ENCODE measurements around the gene CHPF. TPM values are rescaled to one million over a fixed set of nuclear protein-coding genes. Genes with fewer than 3 reads are reported as not detected.

The CHPF gene
- total and polyA plus RNA-seq, 2 donors (not counting 3 experiments of a cell fraction or from before 2014, with no cell fraction given): 0.24 to 0.32 TPM

DNA sequence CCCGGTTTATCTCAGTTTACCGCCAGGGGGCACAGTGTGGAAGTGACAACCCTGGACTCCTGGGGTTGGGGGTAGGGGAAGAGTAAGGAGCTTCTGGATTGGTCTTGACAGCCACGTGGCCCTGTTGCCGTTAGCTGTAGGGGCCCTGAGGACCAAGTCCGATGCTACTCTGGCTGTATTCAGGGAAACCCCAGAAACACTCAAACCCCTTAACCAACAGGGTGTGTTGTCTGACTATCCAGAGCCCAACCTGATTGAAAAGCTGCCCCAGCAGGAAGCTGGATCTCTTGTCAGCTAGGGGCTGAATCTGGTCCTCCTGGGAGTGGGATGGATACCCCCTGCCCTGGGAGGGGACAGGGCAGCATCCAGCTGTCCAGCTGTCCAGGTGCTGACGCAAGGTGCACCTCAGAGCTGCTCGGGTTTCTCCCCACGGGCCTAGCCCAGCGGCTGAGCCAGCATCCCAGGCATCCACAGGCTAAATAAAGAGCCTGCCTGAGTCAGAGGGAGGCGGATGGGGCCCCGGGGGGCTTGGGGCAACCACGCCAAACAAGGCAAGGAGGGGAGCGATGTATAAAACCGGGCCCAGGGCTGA is 48.0 kb downstream of the CHPF start:
- intact Hi-C loops (cut with micrococcal nuclease): loop anchor here (1.0 to 2.0 kb wide), 2 partner anchors 13 to 35 kb away; no protein-coding TSS in a partner anchor
- peak; percentile 76 for FAIRE-seq

More for the DNA sequence above, 48.0 kb downstream of the CHPF start:
- Histone ChIP-seq H3K9me1 (replicated peaks; ENCODE audit: control insufficient read depth, extremely low read depth, insufficient read depth, low read length) (no peaks in the 10 kb centered on the region), H3K9ac (replicated peaks; ENCODE audit: extremely low read depth, insufficient read depth, low read length) (no peak overlapping the region), H3K4me2 (ENCODE audit: insufficient read depth, low read length) (no peak overlapping the region), H3K4me3 (replicated peaks in 1 of 3; ENCODE audit: insufficient read depth in 1 of 3, low read depth in 1 of 3, low read length in 3 of 3) (no peak overlapping the region), H3K79me2 (ENCODE audit: control insufficient read depth, insufficient read depth, low read length) (no peaks in the 10 kb centered on the region), H3K36me3 (ENCODE audit: control insufficient read depth in 2 of 2, extremely low read depth in 1 of 2, insufficient read depth in 2 of 2, low read length in 2 of 2) (no peaks in the 10 kb centered on the region), H3K27me3 (ENCODE audit: control insufficient read depth in 2 of 2, insufficient read depth in 2 of 2, low read length in 2 of 2) (peaks cover 33 to 36% of the 10 kb centered on the region in 2 experiments), H3K4me1 (ENCODE audit: control insufficient read depth, extremely low read depth, insufficient read depth, low read length) (peaks cover 12% of the 10 kb centered on the region), H4K20me1 (replicated peaks; ENCODE audit: control insufficient read depth, extremely low read depth, insufficient read depth, low read length) (no peaks in the 10 kb centered on the region), H2AFZ (ENCODE audit: low read depth, low read length) (no peak overlapping the region), H3K27ac (ENCODE audit: insufficient read depth, low read depth, low read length) (no peak overlapping the region), H3K9me3 (replicated peaks; ENCODE audit: control insufficient read depth, insufficient read depth, low read length) (no peaks in the 10 kb centered on the region)
- dilution Hi-C loops (cut with MboI; ENCODE audit: extremely low pct_ligation_motif_present, low sequenced_read_pairs): no loop called here
- CTCF ChIA-PET: interaction anchor here (0.5 to 19.9 kb wide), 46 partner anchors 8 to 466 kb away, joined by 3 to 731 read pairs (median 5); partner anchors contain the start of genes ASIC4, CHPF, DNPEP and OBSL1
- DNase-seq (ENCODE audit: low read depth, low spot score): peak; percentile 59
- TF ChIP-seq, protein P1, sequence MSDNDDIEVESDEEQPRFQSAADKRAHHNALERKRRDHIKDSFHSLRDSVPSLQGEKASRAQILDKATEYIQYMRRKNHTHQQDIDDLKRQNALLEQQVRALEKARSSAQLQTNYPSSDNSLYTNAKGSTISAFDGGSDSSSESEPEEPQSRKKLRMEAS (IDR thresholded peaks at IDR 0.05; ENCODE audit: insufficient read depth, insufficient read length): peak; percentile 69
- no peak for TF ChIP-seq MYC (IDR thresholded peaks at IDR 0.05; ENCODE audit: low read depth, low read length)
- TF ChIP-seq, protein P2, sequence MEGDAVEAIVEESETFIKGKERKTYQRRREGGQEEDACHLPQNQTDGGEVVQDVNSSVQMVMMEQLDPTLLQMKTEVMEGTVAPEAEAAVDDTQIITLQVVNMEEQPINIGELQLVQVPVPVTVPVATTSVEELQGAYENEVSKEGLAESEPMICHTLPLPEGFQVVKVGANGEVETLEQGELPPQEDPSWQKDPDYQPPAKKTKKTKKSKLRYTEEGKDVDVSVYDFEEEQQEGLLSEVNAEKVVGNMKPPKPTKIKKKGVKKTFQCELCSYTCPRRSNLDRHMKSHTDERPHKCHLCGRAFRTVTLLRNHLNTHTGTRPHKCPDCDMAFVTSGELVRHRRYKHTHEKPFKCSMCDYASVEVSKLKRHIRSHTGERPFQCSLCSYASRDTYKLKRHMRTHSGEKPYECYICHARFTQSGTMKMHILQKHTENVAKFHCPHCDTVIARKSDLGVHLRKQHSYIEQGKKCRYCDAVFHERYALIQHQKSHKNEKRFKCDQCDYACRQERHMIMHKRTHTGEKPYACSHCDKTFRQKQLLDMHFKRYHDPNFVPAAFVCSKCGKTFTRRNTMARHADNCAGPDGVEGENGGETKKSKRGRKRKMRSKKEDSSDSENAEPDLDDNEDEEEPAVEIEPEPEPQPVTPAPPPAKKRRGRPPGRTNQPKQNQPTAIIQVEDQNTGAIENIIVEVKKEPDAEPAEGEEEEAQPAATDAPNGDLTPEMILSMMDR (IDR thresholded peaks at IDR 0.05; ENCODE audit: extremely low read depth in 1 of 2, insufficient read depth in 1 of 2, low read depth in 1 of 2, low read length in 2 of 2): peak; percentile 57 to 59
- no TSS peak for BruUV-seq (replicated peaks)
- POLR2A ChIA-PET: interaction anchor here (0.6 to 1.0 kb wide), 2 partner anchors 33 to 34 kb away, joined by 4 to 8 read pairs; no protein-coding TSS in a partner anchor
